Measurements from ENCODE around the gene ANO9.
A peak's percentile ranks its signal among the peaks of the same experiment; 100 is the strongest.

The ANO9 gene

DNA sequence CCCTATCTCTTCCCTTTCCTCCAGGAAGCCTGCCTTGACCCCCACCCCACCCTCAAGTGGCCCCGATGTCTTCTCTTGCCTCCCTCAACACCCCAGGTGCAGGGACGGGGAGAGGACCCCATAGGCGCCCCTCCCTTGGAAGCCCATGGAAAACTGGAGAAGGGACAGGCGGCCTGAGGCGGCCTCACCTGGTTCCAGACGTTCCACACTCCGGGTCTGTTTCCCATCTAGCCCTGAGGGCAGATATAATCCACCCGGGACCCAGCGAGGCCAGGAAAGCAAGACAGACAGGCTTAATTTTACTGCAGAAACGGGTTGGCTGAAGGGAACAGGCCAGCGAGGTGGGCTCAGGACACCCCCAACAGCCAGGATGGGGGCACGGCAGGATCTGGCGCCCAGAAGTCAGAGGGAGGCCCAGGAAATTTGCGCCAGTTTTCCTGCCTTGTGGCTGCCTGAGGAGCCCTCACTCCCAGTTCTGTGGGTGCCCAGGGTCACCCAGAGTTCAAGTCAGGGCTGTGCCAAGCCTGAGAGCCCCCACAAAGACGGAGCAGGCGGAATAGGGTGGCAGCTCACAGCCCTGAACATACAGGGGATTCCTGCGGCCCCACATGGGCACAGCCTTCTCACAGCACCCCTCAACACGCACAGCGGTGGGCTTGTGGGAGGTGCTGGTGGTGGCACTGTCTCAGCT is 24.0 kb downstream of the ANO9 start:
- no peaks in the 10 kb centered on the region for H3K9me3 ChIP-seq (replicated peaks; ENCODE audit: insufficient read depth, low read length)
- no peak for DNase-seq
- H4K20me1 ChIP-seq (ENCODE audit: insufficient read depth, low read length): no peaks in the 10 kb centered on the region
- no peak overlapping the region for H2AFZ ChIP-seq (ENCODE audit: low read length)
- no peak overlapping the region for H3K4me2 ChIP-seq (ENCODE audit: low read depth, low read length)
- H3K27ac ChIP-seq (ENCODE audit: low read length): no peak overlapping the region
- H3F3A ChIP-seq (ENCODE audit: insufficient read depth, low read length): no peaks in the 10 kb centered on the region
- H3K4me3 ChIP-seq (ENCODE audit: low read length): no peak overlapping the region
- H3K27me3 ChIP-seq (replicated peaks; ENCODE audit: insufficient read depth, low read length): peaks cover 73% of the 10 kb centered on the region
- H3K9me2 ChIP-seq (replicated peaks; ENCODE audit: insufficient read depth, low read length): no peaks in the 10 kb centered on the region
- H3K36me3 ChIP-seq (replicated peaks; ENCODE audit: insufficient read depth, low read length): no peaks in the 10 kb centered on the region
- TF ChIP-seq EZH2 (optimal IDR thresholded peaks at IDR 0.05; ENCODE audit: low read depth, low read length) (no peak), EZH2phosphoT487 (IDR thresholded peaks at IDR 0.05; ENCODE audit: low read length) (no peak)
- TF ChIP-seq, protein P1, sequence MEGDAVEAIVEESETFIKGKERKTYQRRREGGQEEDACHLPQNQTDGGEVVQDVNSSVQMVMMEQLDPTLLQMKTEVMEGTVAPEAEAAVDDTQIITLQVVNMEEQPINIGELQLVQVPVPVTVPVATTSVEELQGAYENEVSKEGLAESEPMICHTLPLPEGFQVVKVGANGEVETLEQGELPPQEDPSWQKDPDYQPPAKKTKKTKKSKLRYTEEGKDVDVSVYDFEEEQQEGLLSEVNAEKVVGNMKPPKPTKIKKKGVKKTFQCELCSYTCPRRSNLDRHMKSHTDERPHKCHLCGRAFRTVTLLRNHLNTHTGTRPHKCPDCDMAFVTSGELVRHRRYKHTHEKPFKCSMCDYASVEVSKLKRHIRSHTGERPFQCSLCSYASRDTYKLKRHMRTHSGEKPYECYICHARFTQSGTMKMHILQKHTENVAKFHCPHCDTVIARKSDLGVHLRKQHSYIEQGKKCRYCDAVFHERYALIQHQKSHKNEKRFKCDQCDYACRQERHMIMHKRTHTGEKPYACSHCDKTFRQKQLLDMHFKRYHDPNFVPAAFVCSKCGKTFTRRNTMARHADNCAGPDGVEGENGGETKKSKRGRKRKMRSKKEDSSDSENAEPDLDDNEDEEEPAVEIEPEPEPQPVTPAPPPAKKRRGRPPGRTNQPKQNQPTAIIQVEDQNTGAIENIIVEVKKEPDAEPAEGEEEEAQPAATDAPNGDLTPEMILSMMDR (IDR thresholded peaks at IDR 0.05; ENCODE audit: low read length): no peak
- H3K79me2 ChIP-seq (ENCODE audit: low read length): no peaks in the 10 kb centered on the region
- H3K4me1 ChIP-seq (ENCODE audit: low read length): no peaks in the 10 kb centered on the region
- H3K9ac ChIP-seq (ENCODE audit: low read length): no peak overlapping the region

DNA sequence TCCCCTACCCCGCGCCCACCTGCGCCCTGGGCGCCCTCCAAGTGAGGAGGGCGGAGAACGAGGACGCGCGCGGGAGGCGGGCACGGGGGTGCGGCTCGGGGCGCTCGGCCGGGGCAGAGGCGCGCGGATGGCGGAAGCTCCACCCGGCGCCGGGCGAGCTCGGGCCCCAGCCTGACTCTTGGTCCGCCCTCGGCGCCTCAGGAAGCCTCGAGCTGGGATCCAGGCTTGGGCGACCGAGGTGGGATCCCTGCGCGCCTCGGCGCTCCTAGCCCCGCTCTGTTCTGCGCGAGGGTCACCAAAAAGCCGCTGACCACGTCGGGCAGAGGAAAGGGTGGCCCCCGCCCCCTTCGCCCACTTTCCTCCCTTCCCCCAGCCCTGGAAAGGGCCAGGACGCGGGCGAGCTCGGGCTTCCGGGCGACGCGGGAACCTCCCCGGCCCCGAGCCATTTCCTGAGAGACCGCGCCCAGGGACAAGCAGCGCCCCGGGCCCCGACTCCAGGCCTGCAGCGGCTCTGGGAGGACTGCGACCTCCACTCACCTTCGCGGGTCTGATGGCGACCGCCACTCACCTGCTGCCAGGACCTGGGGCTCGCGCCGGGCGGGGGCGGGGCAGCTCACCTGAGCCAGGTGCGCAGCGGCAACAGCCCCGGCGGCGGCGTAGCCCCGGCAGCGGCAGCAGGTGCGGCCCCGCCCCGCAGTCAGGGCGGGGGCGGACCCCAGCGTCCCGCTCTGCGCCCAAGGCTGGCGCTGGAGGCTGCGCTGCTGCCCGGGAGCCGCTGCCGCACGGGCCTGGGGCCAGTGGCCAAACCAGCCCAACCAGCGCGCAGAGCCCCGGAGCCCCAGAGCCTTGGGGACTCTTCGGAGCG is 24.8 kb downstream of the ANO9 start:
- H3K9ac ChIP-seq (ENCODE audit: low read length): no peak overlapping the region
- H3K4me3 ChIP-seq (ENCODE audit: low read length): peak overlapping the region; percentile 37; the same call in 1 of the 2 replicates
- peaks cover 68% of the 10 kb centered on the region for H3K27me3 ChIP-seq (replicated peaks; ENCODE audit: insufficient read depth, low read length)
- H3K27ac ChIP-seq (ENCODE audit: low read length): no peak overlapping the region
- no peak overlapping the region for H2AFZ ChIP-seq (ENCODE audit: low read length)
- no peaks in the 10 kb centered on the region for H3K79me2 ChIP-seq (ENCODE audit: low read length)
- no peaks in the 10 kb centered on the region for H3K4me1 ChIP-seq (ENCODE audit: low read length)
- no peaks in the 10 kb centered on the region for H3K36me3 ChIP-seq (replicated peaks; ENCODE audit: insufficient read depth, low read length)
- no peaks in the 10 kb centered on the region for H3K9me2 ChIP-seq (replicated peaks; ENCODE audit: insufficient read depth, low read length)
- TF ChIP-seq EZH2phosphoT487 (IDR thresholded peaks at IDR 0.05; ENCODE audit: low read length): no peak
- TF ChIP-seq, protein P1 (IDR thresholded peaks at IDR 0.05; ENCODE audit: low read length): no peak
- TF ChIP-seq EZH2 (optimal IDR thresholded peaks at IDR 0.05; ENCODE audit: low read depth, low read length): no peak
- H3K4me2 ChIP-seq (ENCODE audit: low read depth, low read length): peak overlapping the region; percentile 54; the same call in 1 of the 2 replicates
- no peaks in the 10 kb centered on the region for H4K20me1 ChIP-seq (ENCODE audit: insufficient read depth, low read length)
- DNase-seq: no peak
- H3K9me3 ChIP-seq (replicated peaks; ENCODE audit: insufficient read depth, low read length): no peaks in the 10 kb centered on the region
- no peaks in the 10 kb centered on the region for H3F3A ChIP-seq (ENCODE audit: insufficient read depth, low read length)

DNA sequence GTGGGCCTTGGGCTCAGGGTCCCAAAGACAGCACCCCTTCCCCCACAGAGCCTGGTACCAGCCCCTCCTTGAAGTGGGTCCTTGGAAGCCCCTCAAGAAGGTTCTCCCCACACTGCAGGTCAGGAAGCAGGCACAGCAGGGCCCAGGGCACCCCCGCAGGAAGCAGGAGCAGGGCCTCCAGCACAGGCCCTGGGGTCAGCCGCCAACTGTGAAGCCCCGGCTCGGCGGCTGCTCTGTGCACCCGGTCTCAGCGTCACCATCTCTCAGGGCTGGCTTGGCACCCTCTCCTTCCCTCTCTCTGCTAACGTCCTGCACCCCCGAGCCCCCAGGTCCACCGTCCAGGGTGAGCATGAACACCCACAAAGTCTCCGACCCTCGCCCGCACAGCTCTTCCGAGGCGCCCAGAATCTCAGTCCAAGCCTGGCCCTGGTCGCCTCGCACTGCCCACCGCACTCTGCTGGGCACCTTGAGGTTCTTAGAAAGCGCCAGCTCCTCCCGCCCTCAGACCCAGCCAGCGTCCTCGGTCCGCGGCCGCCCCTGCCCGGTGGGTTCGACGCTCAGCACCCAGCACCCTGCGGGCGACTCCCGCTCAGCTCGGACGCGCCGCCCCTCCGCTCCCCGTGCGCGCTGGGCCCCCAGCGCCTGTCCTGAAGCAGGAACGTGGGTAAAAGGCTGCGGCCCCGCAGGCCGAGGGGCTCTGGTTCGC is 25.6 kb downstream of the ANO9 start:
- Histone ChIP-seq H3K4me1 (ENCODE audit: low read length) (no peaks in the 10 kb centered on the region), H3K4me2 (ENCODE audit: low read depth, low read length) (peak overlapping the region; percentile 54; the same call in 1 of the 2 replicates), H3K9ac (ENCODE audit: low read length) (no peak overlapping the region), H3K27me3 (replicated peaks; ENCODE audit: insufficient read depth, low read length) (peaks cover 68% of the 10 kb centered on the region), H3K36me3 (replicated peaks; ENCODE audit: insufficient read depth, low read length) (no peaks in the 10 kb centered on the region), H3K27ac (ENCODE audit: low read length) (no peak overlapping the region), H3F3A (ENCODE audit: insufficient read depth, low read length) (no peaks in the 10 kb centered on the region), H4K20me1 (ENCODE audit: insufficient read depth, low read length) (no peaks in the 10 kb centered on the region), H3K79me2 (ENCODE audit: low read length) (no peaks in the 10 kb centered on the region), H3K4me3 (ENCODE audit: low read length) (no peak overlapping the region), H2AFZ (ENCODE audit: low read length) (no peak overlapping the region), H3K9me2 (replicated peaks; ENCODE audit: insufficient read depth, low read length) (no peaks in the 10 kb centered on the region), H3K9me3 (replicated peaks; ENCODE audit: insufficient read depth, low read length) (no peaks in the 10 kb centered on the region)
- TF ChIP-seq, protein P1 (IDR thresholded peaks at IDR 0.05; ENCODE audit: low read length): no peak
- no peak for TF ChIP-seq EZH2 (optimal IDR thresholded peaks at IDR 0.05; ENCODE audit: low read depth, low read length)
- no peak for TF ChIP-seq EZH2phosphoT487 (IDR thresholded peaks at IDR 0.05; ENCODE audit: low read length)
- no peak for DNase-seq
